ENCODE results near the gene BABAM2.

GRCh38 chr2:28279371-28279770 lies 388.8 kb downstream of the BABAM2 start:
- TF ChIP-seq CTCF (IDR thresholded peaks at IDR 0.05) (no peak), POLR2A (IDR thresholded peaks at IDR 0.05) (no peak)

Data from thyroid gland (tissue), 4 donors.